Head of caudate nucleus (tissue), 42 donors: Measurements from ENCODE around the gene MYLK4.
A peak's percentile ranks its signal among the peaks of the same experiment; 100 is the strongest.

Experiments used
- DNase-seq, 42 donors: peaks; one replicate each; pipeline versions ENCODE4 v3.0.0 to v3.0.0-alpha.2; 2020 to 2021; ENCODE audit warnings: mixed read lengths in 7 of 42
- intact Hi-C: fragments of 100-400 bp; cut with DNase I; formaldehyde crosslinking; loops from one replicate; pipeline ENCODE4 v1.15.0; 2022

MYLK4 gene

GRCh38 chr6:2721219-2721618, 29.5 kb downstream of the MYLK4 start:
- DNase-seq: no peak
- intact Hi-C loops: no loop called here

DNA sequence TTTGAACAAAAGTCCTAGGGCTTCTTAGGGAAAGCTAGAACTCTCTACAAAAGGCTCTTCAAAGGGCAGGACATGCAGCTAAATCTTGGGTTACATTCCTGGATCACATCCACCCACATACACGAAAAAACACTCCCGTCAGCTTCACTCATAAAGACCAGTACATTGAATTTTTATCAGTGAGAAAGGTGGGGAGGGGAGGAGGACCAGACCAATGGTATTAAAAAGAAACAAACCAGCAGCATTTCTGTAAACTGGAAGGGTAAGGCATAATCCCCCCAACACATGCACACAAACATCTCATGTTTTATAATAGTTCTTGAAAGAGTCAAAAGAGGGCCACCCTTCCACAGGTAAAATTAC, 31.6 kb downstream of the MYLK4 start:
- DNase-seq: no peak
- intact Hi-C loops: no loop called here

DNA sequence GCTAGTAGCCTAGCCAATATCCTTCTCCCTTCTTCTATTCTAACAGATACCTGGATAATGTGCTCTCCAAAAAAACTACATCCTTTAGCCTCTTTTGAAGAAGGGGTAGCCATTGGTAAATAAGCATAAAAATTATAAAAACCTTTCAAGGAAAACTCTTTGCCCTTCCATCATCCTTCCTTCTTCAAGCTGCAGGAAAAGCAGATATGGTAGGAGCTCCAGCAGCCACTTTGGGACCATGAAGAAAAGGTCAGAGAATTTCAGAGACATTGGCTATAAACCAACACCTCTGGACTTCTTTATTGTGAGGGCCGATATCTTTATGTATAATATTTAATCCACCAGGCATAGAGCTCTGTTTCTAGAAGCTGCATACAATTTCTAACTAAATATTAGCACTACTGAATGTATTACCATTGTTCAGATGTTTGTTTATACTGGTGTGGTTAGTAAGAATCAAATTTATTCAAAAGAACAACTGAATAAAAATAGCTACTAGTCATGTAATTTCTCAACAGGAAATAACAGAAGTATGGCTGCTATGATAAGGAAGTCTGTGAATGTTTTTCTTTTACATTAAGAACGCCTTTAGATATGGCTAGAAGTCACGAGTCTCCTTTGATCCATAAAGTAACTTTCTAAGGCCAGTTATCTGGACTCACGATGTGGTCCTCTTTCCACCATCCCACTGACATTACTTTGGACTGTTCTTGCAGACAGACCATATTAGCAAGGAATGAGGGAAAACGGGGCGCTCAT, 32.2 kb downstream of the MYLK4 start:
- no peak for DNase-seq
- intact Hi-C loops: no loop called here

GRCh38 chr6:2716936-2717700, 33.6 kb downstream of the MYLK4 start:
- no peak for DNase-seq
- intact Hi-C loops: no loop called here

DNA sequence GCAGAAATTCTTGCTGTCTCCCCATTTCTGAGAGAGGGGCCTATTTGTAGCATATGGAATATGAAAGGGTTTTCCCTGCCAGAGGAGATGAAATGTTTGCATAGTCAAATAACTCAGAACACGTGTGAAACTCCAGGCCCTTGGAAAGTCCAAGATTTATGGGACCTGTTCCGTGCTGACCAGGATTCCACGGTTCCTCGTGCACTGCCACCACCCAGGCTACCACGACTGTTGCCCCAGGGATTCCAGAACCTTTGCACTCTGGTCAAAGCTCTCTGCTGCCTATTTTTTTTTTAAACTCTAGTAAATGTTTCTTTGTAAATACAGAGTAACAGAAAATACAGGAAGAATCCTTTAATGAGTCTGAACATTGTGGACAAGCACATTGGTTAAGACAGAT, 35.0 kb downstream of the MYLK4 start:
- DNase-seq: no peak
- intact Hi-C loops: no loop called here

DNA sequence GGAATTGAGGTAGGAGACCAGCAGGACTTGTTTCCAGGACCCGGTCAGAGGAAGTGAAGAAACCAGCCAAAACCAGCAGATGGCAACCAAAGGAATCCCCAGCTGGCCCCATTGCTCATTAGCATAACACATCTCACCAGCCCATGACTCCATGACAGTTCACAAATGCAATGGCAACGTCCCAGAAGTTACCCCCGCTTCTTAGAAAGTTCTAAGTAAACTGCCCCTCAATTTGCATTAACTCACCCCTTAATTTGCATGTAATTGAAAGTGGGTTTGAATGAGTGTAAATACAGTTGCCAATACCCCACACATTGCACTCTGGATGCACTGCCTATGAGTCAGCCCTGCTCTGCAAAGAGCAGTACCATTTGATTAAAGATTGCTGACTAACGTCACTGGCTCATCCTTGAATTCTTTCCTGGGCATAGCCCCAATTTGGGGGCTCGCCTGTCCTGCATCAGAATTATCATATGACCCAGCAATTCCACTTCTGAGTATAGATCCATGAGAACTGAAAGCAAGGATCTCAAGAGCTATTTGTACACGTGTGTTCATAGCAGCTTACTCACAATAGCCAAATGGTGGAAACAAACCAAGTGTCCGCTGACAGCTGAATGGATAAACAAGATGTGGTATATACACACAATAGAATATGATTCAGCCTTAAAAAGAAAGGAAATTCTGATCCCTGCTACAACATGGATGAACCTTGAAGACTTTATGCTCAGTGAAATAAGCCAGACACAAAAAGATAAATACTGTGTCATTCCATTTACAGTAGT, 36.4 kb downstream of the MYLK4 start:
- DNase-seq: peak in 5 of 42 donors; percentile 28 to 52 (median 35)
- intact Hi-C loops: no loop called here

DNA sequence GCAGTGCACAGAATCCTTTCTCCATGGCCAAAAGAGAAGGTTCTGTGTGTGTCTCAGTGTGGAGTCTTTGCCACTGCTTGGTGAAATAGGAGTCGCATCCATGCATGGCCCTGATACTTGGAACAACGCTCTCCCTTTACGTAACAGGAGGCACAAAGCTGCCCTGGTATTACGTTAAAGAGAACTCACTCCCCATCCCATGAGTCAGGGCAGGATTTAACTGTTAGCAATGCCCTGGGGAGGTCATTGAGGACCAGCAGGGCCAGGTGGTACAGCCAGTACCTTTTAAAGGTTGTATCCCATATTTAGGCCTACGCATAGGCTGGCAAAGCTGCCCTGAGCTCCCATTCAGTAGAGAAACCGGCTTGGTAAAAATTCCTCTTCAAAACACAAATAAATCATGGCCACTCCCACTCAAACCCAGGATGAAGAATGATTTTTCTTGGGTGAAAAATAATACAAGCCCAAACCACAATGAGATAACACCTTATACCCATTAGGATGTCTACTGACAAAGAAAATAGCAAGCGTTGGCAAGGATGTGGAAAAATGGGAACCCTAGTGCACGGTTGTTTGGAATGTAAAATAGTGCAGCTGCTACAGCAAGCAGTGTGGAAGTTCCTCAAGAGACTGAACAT, 37.1 kb downstream of the MYLK4 start:
- no peak for DNase-seq
- intact Hi-C loops: no loop called here

DNA sequence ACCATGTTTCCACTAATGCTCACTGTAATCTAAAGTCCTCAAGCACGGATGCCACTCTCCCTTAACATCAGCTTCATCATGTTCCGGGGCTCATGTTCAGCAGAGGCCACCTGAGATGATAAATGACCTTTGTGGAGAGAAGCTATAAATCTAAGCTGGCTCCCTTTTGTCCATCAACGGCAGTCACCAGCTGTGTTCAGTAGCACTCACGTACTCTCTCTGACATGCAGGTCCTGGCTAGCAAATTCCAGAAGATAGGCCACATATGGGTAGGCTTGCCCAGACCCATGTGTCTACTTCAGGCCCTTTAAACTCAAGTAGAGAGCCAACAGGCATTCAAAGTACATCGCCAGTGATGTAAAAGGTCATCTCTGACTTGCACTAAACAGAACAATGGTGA, 38.6 kb downstream of the MYLK4 start:
- intact Hi-C loops: no loop called here
- no peak for DNase-seq

DNA sequence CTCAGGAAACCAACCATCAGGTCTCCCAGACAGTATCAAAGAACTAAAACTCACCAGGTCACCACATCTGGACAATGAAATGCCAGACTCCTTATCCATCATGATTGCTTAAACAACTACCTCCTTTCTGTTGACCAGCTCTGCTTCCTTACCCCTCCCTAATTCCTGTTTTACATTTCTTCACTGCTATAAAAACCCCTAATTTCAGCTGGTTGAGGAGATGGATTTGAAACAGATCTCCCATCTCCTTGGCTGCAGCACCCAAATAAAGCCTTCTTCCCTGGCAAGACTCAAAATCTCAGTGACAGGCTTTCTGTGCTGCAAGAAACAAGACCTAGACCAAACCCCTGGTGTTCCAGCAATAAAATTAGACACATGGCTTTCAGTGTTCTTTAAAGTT, 40.3 kb downstream of the MYLK4 start:
- no peak for DNase-seq
- intact Hi-C loops: no loop called here

GRCh38 chr6:2708456-2708855, 42.3 kb downstream of the MYLK4 start:
- intact Hi-C loops: no loop called here
- DNase-seq: no peak

GRCh38 chr6:2706558-2706957, 44.2 kb downstream of the MYLK4 start:
- intact Hi-C loops: no loop called here
- no peak for DNase-seq

DNA sequence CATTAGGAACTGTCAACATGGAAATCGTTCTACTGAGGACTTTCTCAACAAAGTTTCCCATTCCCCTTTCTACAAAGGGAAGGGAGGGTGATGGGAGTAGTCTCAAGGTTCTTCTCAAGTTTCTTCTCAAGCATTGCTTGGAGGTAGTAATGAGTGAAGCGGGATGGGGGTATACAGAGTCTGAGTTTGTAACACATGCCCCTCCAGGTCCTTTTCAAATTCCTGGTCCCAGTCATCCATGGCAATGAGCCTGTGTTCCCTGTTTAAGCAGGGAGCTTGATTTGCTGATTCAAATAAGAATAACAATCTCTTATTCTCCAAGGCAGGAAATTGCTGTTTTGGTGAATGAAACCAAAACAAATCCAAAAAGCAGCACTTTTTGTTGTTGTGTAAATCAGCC, 45.5 kb downstream of the MYLK4 start:
- intact Hi-C loops: no loop called here
- no peak for DNase-seq

- DNase-seq: no peak
- intact Hi-C loops: no loop called here
Observed at GRCh38 chr6:2697291-2697690, 53.4 kb downstream of the MYLK4 start.

- no peak for DNase-seq
- intact Hi-C loops: no loop called here
Observed at GRCh38 chr6:2695454-2696095, 55.1 kb downstream of the MYLK4 start.

- no peak for DNase-seq
- intact Hi-C loops: no loop called here
Observed at GRCh38 chr6:2693231-2693630, 57.5 kb downstream of the MYLK4 start.

DNA sequence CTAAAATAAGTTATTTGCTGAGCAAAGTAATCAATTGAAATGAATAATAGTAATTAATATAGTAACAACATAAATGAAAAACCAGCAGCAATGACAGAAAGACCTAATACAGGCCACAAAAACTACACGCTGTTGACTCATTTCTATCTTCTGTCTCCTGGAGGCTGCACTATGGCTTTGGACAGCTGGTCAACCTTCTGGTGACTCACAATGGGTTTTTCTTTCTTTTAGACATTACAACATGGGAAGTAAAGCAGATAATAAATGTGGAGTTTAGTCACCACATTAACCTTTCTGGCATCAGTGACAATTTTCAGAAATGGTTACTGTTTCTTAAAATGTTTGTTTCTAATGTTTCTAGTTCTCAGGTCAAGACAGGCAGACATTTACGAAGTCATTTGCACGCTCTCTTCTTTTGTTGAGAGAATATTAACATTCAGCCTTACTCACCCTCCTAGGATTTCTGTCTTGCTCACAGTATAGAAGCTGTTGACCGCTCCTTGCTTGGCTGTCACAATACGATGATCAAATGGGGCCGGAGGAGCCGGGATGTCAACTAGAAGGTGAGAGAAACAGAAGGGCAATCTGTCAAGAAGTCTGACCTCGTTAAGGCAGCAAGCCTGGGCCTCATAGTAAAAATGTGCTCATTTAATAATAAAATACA, 62.2 kb downstream of the MYLK4 start:
- no peak for DNase-seq
- intact Hi-C loops: no loop called here

DNA sequence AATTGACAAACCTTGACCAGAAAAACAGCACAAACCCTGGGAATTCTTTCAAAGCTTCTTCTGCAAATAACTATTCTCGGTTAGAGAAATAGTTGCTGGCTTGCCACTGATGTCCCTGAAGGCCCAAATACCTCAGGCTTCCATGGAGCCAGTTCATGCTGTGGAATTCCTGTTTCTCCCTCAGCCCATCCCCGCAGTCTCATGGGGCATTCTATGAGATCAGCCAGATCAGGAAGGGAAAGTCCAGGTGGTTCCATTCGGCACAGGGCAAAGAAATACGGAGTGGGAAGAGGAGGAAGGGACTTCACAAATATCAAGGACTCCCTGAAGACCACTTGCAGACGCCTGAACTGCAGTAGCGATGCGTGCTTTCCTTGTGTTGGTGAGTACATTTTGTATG, 63.3 kb downstream of the MYLK4 start:
- DNase-seq: no peak
- intact Hi-C loops: no loop called here

GRCh38 chr6:2686515-2686914, 64.2 kb downstream of the MYLK4 start:
- intact Hi-C loops: no loop called here

More at GRCh38 chr6:2686515-2686914, 64.2 kb downstream of the MYLK4 start:
- no peak for DNase-seq
